ENCODE results near the gene C11orf24.
A peak's percentile ranks its signal among the peaks of the same experiment; 100 is the strongest.
"Not testable (repeated sequence)": the region's sequence is repeated elsewhere in the genome, so short reads cannot be mapped to it uniquely, and the experiment has no call there.

The C11orf24 gene

GRCh38 chr11:68299517-68299879, 27.7 kb upstream of the C11orf24 start:
- DNase-seq (ENCODE audit: low spot score): not testable (repeated sequence)

GRCh38 chr11:68298659-68299516, 27.1 kb upstream of the C11orf24 start:
- DNase-seq (ENCODE audit: low spot score): no peak

- peak; percentile 68 for DNase-seq (ENCODE audit: low spot score)
These were observed 26.3 kb upstream of the C11orf24 start for GRCh38 chr11:68297812-68298658.

- DNase-seq (ENCODE audit: low spot score): no peak
These were observed 25.7 kb upstream of the C11orf24 start for GRCh38 chr11:68297494-68297811.

GRCh38 chr11:68297052-68297378, 25.2 kb upstream of the C11orf24 start:
- DNase-seq (ENCODE audit: low spot score): no peak

GRCh38 chr11:68296344-68297051, 24.7 kb upstream of the C11orf24 start:
- DNase-seq (ENCODE audit: low spot score): no peak

GRCh38 chr11:68295940-68296339, 24.2 kb upstream of the C11orf24 start:
- no peak for DNase-seq (ENCODE audit: low spot score)

GRCh38 chr11:68295271-68295670, 23.5 kb upstream of the C11orf24 start:
- no peak for DNase-seq (ENCODE audit: low spot score)

GRCh38 chr11:68293708-68294107, 21.9 kb upstream of the C11orf24 start:
- DNase-seq (ENCODE audit: low spot score): no peak

GRCh38 chr11:68289456-68289855, 17.7 kb upstream of the C11orf24 start:
- DNase-seq (ENCODE audit: low spot score): no peak

- DNase-seq (ENCODE audit: low spot score): no peak
These were observed 15.6 kb upstream of the C11orf24 start for GRCh38 chr11:68287419-68287818.

- DNase-seq (ENCODE audit: low spot score): not testable (repeated sequence)
These were observed 12.8 kb upstream of the C11orf24 start for GRCh38 chr11:68284588-68284987.

- no peak for DNase-seq (ENCODE audit: low spot score)
These were observed 11.1 kb upstream of the C11orf24 start for GRCh38 chr11:68282861-68283230.

GRCh38 chr11:68282141-68282860, 10.5 kb upstream of the C11orf24 start:
- no peak for DNase-seq (ENCODE audit: low spot score)

GRCh38 chr11:68279676-68280075, 7.9 kb upstream of the C11orf24 start:
- DNase-seq (ENCODE audit: low spot score): no peak

GRCh38 chr11:68276861-68277260, 5.1 kb upstream of the C11orf24 start:
- no peak for DNase-seq (ENCODE audit: low spot score)

GRCh38 chr11:68275721-68276507, 4.1 kb upstream of the C11orf24 start:
- DNase-seq (ENCODE audit: low spot score): no peak

GRCh38 chr11:68274306-68274705, 2.5 kb upstream of the C11orf24 start:
- DNase-seq (ENCODE audit: low spot score): no peak

GRCh38 chr11:68273026-68273738, 1.4 kb upstream of the C11orf24 start:
- DNase-seq (ENCODE audit: low spot score): no peak

All from SK-N-DZ (cell line).